ENCODE results near the gene ITIH3. TPM values are rescaled to one million over a fixed set of nuclear protein-coding genes. Genes with fewer than 3 reads are reported as not detected.

ITIH3 gene
- total RNA-seq, 1 donor from 2014 or later, result 0.16 TPM

- H3K4me2 ChIP-seq (ENCODE audit: low read length), result no peak overlapping the region
- TF ChIP-seq CTCF (IDR thresholded peaks at IDR 0.05; ENCODE audit: insufficient read depth, low read depth, low read length), result no peak
- TF ChIP-seq EZH2 (IDR thresholded peaks at IDR 0.05; ENCODE audit: insufficient read depth, low read length), result no peak
- H3K27ac ChIP-seq (ENCODE audit: low read depth, low read length), result no peak overlapping the region
- H3K36me3 Mint-ChIP-seq (ENCODE audit: low read depth, unreplicated experiment), result peaks cover 15% of the 10 kb centered on the region
- no peaks in the 10 kb centered on the region for H3K27me3 Mint-ChIP-seq (ENCODE audit: low read depth, unreplicated experiment)
- H3K27me3 ChIP-seq (ENCODE audit: insufficient read depth, low read length), result no peaks in the 10 kb centered on the region
- H3K9me3 Mint-ChIP-seq (ENCODE audit: unreplicated experiment), result no peaks in the 10 kb centered on the region
- no peak overlapping the region for H3K4me3 ChIP-seq (ENCODE audit: insufficient read depth, low read depth, low read length)
- H4K20me1 ChIP-seq (ENCODE audit: insufficient read depth, low read length), result no peaks in the 10 kb centered on the region
- H2AFZ ChIP-seq (ENCODE audit: low read depth, low read length), result no peak overlapping the region
- peaks cover 3% of the 10 kb centered on the region for H3K4me1 Mint-ChIP-seq (ENCODE audit: low read depth, unreplicated experiment)
- no peaks in the 10 kb centered on the region for H3K4me1 ChIP-seq (ENCODE audit: insufficient read depth, low read length)
- H3K27ac Mint-ChIP-seq (ENCODE audit: unreplicated experiment), result no peak overlapping the region
- H3K9me3 ChIP-seq (ENCODE audit: insufficient read depth, low read depth, low read length), result no peaks in the 10 kb centered on the region
- no peak overlapping the region for H3K4me3 Mint-ChIP-seq (ENCODE audit: unreplicated experiment)
- FAIRE-seq, result no peak
- H3K36me3 ChIP-seq (ENCODE audit: insufficient read depth, low read length), result peaks cover 21% of the 10 kb centered on the region
- no peaks in the 10 kb centered on the region for H3K79me2 ChIP-seq (ENCODE audit: insufficient read depth, low read length)
- no peak overlapping the region for H3K9ac ChIP-seq (ENCODE audit: low read length)
- no peak for DNase-seq (ENCODE audit: low read depth)
These were observed 38.5 kb upstream of the ITIH3 start for GRCh38 chr3:52756141-52756540.

- no peak for TF ChIP-seq EZH2 (IDR thresholded peaks at IDR 0.05; ENCODE audit: insufficient read depth, low read length)
- FAIRE-seq (no peak), DNase-seq (ENCODE audit: low read depth) (no peak)
- Histone ChIP-seq H3K36me3 (ENCODE audit: insufficient read depth, low read length) (peaks cover 22% of the 10 kb centered on the region), H4K20me1 (ENCODE audit: insufficient read depth, low read length) (no peaks in the 10 kb centered on the region), H3K9me3 (ENCODE audit: insufficient read depth, low read depth, low read length) (no peaks in the 10 kb centered on the region), H3K79me2 (ENCODE audit: insufficient read depth, low read length) (peaks cover 7% of the 10 kb centered on the region), H2AFZ (ENCODE audit: low read depth, low read length) (no peak overlapping the region), H3K4me2 (ENCODE audit: low read length) (no peak overlapping the region), H3K27ac (ENCODE audit: low read depth, low read length) (no peak overlapping the region), H3K27me3 (ENCODE audit: insufficient read depth, low read length) (no peaks in the 10 kb centered on the region), H3K4me3 (ENCODE audit: insufficient read depth, low read depth, low read length) (no peak overlapping the region), H3K9ac (ENCODE audit: low read length) (no peak overlapping the region), H3K4me1 (ENCODE audit: insufficient read depth, low read length) (no peaks in the 10 kb centered on the region)
- H3K4me1 Mint-ChIP-seq (ENCODE audit: low read depth, unreplicated experiment), result no peaks in the 10 kb centered on the region
- no peak overlapping the region for H3K4me3 Mint-ChIP-seq (ENCODE audit: unreplicated experiment)
- no peaks in the 10 kb centered on the region for H3K9me3 Mint-ChIP-seq (ENCODE audit: unreplicated experiment)
- no peak overlapping the region for H3K27ac Mint-ChIP-seq (ENCODE audit: unreplicated experiment)
- no peaks in the 10 kb centered on the region for H3K27me3 Mint-ChIP-seq (ENCODE audit: low read depth, unreplicated experiment)
- peaks cover 14% of the 10 kb centered on the region for H3K36me3 Mint-ChIP-seq (ENCODE audit: low read depth, unreplicated experiment)
These were observed 31.1 kb upstream of the ITIH3 start for GRCh38 chr3:52763466-52763865.

- Mint-ChIP-seq H3K36me3 (ENCODE audit: low read depth, unreplicated experiment) (peaks cover 2% of the 10 kb centered on the region), H3K4me3 (ENCODE audit: unreplicated experiment) (peak overlapping the region; percentile 99), H3K27me3 (ENCODE audit: low read depth, unreplicated experiment) (peaks cover 5% of the 10 kb centered on the region), H3K9me3 (ENCODE audit: unreplicated experiment) (no peaks in the 10 kb centered on the region), H3K27ac (ENCODE audit: unreplicated experiment) (no peak overlapping the region), H3K4me1 (ENCODE audit: low read depth, unreplicated experiment) (peaks cover 7% of the 10 kb centered on the region)
- H3K9me3 ChIP-seq (ENCODE audit: insufficient read depth, low read depth, low read length), result no peaks in the 10 kb centered on the region
- no peak for FAIRE-seq
- H3K9ac ChIP-seq (ENCODE audit: low read length), result peak overlapping the region; percentile 86
- peak overlapping the region; percentile 95 for H3K4me2 ChIP-seq (ENCODE audit: low read length)
- H3K4me3 ChIP-seq (ENCODE audit: insufficient read depth, low read depth, low read length), result peak overlapping the region; percentile 84
- no peak overlapping the region for H3K27ac ChIP-seq (ENCODE audit: low read depth, low read length)
- H3K36me3 ChIP-seq (ENCODE audit: insufficient read depth, low read length), result peaks cover 8% of the 10 kb centered on the region
- H3K4me1 ChIP-seq (ENCODE audit: insufficient read depth, low read length), result peaks cover 9% of the 10 kb centered on the region
- peaks cover 29% of the 10 kb centered on the region for H3K79me2 ChIP-seq (ENCODE audit: insufficient read depth, low read length)
- peak overlapping the region; percentile 98 for H2AFZ ChIP-seq (ENCODE audit: low read depth, low read length)
- TF ChIP-seq EZH2 (IDR thresholded peaks at IDR 0.05; ENCODE audit: insufficient read depth, low read length) (no peak), CTCF (IDR thresholded peaks at IDR 0.05; ENCODE audit: insufficient read depth, low read depth, low read length) (no peak)
- no peak for DNase-seq (ENCODE audit: low read depth)
- no peaks in the 10 kb centered on the region for H4K20me1 ChIP-seq (ENCODE audit: insufficient read depth, low read length)
- no peaks in the 10 kb centered on the region for H3K27me3 ChIP-seq (ENCODE audit: insufficient read depth, low read length)
These were observed 24.7 kb upstream of the ITIH3 start for GRCh38 chr3:52769786-52770455.
